Sigmoid colon (tissue), 4 donors: ENCODE data around the gene SELENOK.

ENCODE experiments used
- POLR2A ChIP-seq, 2 donors: fragments of 450-650 bp; IDR thresholded peaks; one replicate each; pipeline ENCODE4 v1.6.1; 2016; ENCODE audit warnings: antibody characterized with exemption in 2 of 2, mild to moderate bottlenecking in 2 of 2, moderate library complexity in 2 of 2
- POLR2AphosphoS5 ChIP-seq, 4 donors: sonication (generic); formaldehyde crosslinking; IDR thresholded peaks; one replicate each; pipeline ENCODE4 v1.6.1; 2017; ENCODE audit warnings: antibody characterized with exemption in 4 of 4
- TF ChIP-seq, protein P1 (sequence below), 4 experiments: fragments of 450-650 bp in 3 of 4; fragments of 200-600 bp in 1 of 4; IDR thresholded peaks; one replicate each; pipeline ENCODE4 v1.5.1; 2016 to 2019; ENCODE audit warnings: antibody characterized with exemption in 4 of 4, mild to moderate bottlenecking in 3 of 4, moderate library complexity in 2 of 4

GRCh38 chr3:53842436-53843194 is 49.0 kb downstream of the SELENOK start:
- TF ChIP-seq POLR2A (IDR thresholded peaks at IDR 0.05), result no peak
- TF ChIP-seq, protein P1, sequence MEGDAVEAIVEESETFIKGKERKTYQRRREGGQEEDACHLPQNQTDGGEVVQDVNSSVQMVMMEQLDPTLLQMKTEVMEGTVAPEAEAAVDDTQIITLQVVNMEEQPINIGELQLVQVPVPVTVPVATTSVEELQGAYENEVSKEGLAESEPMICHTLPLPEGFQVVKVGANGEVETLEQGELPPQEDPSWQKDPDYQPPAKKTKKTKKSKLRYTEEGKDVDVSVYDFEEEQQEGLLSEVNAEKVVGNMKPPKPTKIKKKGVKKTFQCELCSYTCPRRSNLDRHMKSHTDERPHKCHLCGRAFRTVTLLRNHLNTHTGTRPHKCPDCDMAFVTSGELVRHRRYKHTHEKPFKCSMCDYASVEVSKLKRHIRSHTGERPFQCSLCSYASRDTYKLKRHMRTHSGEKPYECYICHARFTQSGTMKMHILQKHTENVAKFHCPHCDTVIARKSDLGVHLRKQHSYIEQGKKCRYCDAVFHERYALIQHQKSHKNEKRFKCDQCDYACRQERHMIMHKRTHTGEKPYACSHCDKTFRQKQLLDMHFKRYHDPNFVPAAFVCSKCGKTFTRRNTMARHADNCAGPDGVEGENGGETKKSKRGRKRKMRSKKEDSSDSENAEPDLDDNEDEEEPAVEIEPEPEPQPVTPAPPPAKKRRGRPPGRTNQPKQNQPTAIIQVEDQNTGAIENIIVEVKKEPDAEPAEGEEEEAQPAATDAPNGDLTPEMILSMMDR (IDR thresholded peaks at IDR 0.05), result peak in 1 of 4 experiments; percentile 21
- TF ChIP-seq POLR2AphosphoS5 (IDR thresholded peaks at IDR 0.05), result no peak
